GM12873 (cell line): ENCODE measurements around the gene IKZF2.

ENCODE experiments used
- TF ChIP-seq, protein P1 (sequence below): IDR thresholded peaks from 2 replicates; pipeline ENCODE4 v1.5.1; 2012; ENCODE audit warnings: low read depth, mild to moderate bottlenecking, moderate library complexity, low read length, control low read depth; ENCODE audit not compliant: insufficient read depth; ENCODE audit errors: missing control alignments

The IKZF2 gene

DNA sequence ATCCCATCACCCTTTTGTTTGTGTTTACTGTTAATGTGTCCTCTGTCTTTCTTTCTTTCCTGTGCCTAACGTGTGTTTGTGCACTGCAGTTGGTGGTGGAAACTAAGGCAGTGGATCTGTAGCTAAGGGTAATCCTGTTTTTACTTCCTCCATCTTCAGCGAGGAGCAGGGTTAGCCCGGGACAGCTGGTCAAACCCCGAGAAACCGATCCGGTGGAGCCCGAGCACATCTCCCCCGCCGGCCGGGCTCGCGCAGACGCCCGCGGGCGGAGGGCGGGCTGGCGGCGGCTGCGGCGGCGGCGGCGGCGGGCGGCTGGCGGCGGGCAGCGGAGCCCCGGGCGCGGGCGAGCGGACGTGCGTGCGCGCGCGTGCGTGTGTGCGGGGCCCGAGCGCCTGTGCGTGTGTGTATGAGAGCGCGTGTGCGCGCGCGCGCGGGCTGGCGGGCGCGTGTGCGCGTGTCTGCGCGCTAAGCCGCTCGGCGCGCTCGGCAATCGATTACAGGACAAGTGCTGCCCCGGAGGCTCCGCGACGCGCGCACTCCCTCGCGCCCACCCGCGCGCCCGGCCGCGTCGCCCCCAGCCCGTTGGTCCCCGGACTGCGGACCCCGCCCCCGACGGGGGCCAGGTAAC lies at the start of gene IKZF2:
Gene IKZF2 (minus strand): TSS at position 176 of the 628 bp plus-strand sequence. CDS start 2,983 bp downstream, outside the sequence.
- TF ChIP-seq, protein P1, sequence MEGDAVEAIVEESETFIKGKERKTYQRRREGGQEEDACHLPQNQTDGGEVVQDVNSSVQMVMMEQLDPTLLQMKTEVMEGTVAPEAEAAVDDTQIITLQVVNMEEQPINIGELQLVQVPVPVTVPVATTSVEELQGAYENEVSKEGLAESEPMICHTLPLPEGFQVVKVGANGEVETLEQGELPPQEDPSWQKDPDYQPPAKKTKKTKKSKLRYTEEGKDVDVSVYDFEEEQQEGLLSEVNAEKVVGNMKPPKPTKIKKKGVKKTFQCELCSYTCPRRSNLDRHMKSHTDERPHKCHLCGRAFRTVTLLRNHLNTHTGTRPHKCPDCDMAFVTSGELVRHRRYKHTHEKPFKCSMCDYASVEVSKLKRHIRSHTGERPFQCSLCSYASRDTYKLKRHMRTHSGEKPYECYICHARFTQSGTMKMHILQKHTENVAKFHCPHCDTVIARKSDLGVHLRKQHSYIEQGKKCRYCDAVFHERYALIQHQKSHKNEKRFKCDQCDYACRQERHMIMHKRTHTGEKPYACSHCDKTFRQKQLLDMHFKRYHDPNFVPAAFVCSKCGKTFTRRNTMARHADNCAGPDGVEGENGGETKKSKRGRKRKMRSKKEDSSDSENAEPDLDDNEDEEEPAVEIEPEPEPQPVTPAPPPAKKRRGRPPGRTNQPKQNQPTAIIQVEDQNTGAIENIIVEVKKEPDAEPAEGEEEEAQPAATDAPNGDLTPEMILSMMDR = no peak

DNA sequence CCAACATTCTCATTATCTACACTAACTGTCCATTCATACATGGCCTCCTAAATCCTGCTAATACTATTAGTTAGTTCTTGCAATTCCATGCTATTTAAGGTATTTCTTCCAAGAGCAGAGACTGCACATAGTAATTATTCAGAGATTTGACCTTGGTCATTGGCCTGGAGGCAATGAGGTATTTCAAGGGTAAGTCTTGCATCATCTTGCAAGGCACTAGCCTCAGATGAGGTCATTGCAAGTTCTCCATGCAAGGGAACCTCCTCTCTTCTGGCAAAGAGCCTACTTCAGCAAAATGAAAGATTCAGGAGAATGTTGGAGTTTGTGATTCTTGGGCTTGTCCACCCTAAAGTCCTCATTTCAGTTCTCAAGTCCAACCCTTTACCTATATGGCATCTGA lies 48.5 kb upstream of the IKZF2 start:
- TF ChIP-seq, protein P1 = no peak

DNA sequence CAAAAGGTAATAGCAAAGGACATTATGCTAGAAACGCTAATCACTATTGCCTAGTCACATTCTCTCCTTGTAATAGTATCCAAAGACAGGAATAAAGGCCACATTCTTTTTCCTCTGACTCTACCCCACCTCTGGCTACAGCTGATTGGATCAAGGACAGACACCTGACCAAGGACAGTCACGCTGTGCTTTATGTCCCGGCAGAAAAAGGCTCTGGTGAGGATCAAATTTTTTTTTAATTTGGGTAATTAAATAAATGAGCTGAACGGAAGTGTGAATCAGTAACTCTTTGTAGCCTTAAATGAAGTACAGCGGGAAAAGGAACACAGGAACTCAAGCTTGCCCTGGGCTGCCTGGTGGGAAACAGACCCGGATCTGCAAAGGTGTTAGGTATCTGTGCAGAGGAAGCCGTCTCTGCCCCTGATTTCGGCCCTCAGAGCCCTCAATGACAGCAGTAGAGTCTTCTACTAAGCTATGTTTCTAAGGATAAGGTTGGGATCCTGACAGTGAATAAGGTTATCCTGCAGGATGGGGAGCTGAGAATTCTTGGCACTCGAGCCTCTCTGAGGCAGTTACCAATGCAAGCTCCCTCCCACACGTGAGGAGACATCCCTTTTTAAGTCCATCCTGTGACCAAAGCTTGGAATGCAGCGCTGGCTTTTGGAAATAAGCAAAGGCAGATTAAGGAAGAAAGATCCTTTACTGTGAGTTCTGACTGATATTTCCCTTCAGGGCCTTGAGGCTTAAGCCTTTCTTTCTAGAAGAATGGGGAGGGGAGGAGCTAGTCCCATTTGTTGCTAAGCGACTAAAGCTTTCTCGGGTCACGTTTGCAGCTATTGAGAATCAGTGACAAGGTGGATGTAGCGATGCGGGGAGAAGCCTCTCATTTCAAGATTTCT lies 37.8 kb upstream of the IKZF2 start:
- TF ChIP-seq, protein P1 = no peak

DNA sequence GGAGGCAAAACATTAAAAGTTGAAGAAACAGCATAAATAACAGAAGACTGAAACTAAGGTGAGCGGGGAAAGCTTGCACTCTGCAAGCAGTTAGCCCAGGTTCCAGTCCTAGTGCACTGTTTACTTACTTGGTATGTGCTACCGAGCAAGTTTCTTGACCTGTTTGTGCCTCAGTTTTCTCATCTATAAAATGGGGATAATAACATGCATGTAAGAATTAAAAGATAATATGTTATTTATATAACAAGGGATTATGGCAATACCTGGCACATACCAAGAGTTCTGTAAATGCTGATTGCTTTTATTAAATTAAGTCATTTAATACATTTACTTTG lies 37.1 kb upstream of the IKZF2 start:
- TF ChIP-seq, protein P1 = no peak

DNA sequence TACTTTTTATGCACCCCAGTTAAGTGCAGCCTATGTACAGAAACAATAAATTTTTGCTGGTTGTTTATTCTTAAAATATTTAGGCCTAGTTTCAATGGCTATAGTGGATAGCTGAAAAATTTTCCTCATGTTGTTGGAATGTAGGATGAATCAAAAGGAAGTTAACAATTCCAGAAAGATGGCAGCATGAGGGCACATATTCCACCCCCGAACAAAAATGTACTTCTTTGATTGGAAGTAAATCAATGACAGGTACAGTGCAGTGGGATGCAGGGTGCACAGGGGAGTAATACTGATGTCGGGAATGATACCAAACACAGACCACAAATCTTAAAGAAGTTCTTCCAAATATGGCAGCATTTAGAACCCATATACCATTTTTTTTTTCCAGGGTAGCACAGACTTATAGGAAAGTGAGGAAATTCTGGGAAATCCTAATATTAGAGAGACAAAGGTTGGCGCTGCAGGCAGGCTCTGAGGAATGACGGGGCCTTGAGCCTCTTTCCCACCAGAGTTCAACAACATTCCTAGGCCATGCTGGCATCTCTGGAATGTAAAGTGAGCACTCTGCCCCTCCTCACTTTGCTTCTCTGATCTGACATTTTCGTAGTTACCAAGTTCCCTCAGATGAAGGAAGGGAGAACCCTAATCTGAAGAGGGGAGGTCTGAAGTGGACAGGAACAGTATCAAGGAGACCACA lies 36.6 kb upstream of the IKZF2 start:
- TF ChIP-seq, protein P1 = no peak

DNA sequence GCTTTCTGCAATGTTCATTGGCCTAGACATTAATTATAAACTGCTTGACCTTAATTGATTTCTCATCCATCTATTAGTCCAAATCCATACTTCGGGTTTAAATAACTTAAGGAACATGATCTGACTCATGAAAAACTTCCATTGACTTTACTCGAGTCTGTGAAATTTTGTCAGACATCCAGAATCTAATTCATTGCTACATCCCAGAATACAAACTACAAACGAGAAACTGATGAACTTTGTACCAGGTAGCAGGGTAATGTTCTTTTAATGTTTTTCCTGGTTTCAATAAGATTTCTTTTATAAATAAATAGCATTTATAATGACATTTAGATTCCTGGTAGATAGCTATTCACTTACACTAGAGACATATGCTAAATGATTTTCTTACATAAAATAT lies 36.0 kb upstream of the IKZF2 start:
- TF ChIP-seq, protein P1 = no peak

DNA sequence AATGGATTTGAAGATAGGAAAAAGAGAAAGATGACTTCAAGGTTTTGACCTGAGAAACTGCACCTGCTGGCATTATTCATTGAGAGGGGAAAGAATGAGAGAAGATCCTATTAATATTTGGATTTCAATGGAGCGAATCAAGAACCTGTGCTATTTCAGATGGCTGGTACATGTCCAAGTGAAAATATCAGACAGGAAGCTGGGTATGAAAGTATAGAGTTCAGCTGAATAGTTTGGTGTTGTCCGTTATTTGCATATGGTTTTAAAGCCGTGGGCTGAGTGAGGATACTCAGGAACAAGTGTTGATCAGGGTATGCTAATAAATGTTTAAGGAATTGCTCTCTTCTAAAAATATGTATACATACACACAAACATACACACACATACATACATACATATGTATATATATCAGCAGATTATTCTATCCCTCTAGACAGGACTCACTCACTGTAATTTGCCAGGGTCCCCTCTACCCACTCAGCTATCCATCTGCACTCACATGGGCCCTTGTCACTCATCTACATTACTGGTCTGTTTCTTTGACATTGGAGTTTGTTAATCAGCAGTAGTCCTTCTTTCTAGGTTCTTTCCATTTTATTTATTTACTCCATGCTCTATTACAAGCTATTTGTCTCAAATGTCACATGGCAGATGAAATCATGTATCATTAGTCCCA lies 33.9 kb upstream of the IKZF2 start:
- TF ChIP-seq, protein P1 = no peak
